ENCODE results near the gene ITGAD.

The ITGAD gene

GRCh38 chr16:31351246-31351941 is 41.7 kb upstream of the ITGAD start:
- ChIA-PET POLR2A (no interaction called here), CTCF (interaction anchor here (0.6 kb wide), 1 partner anchor 116 kb away, joined by 3 read pairs; no protein-coding TSS in a partner anchor)
- Histone ChIP-seq H3K27ac (ENCODE audit: extremely low read depth, low read depth, low read length) (no peak overlapping the region), H3K4me3 (ENCODE audit: low read depth, low read length) (no peak overlapping the region), H3K9me3 (ENCODE audit: control insufficient read depth, insufficient read depth, low read depth, low read length) (no peaks in the 10 kb centered on the region), H3K36me3 (ENCODE audit: control insufficient read depth in 2 of 2, insufficient read depth in 1 of 2, low read length in 2 of 2) (no peaks in the 10 kb centered on the region), H3K4me1 (ENCODE audit: control insufficient read depth, insufficient read depth, low read length) (no peaks in the 10 kb centered on the region)
- TF ChIP-seq ZNF561 (tag by site-specific recombination; IDR thresholded peaks at IDR 0.05; ENCODE audit: borderline replicate concordance): no peak
- TF ChIP-seq ZEB2 (tag by site-specific recombination; IDR thresholded peaks at IDR 0.05): no peak
- TF ChIP-seq ZNF791 (tag by site-specific recombination; IDR thresholded peaks at IDR 0.05): no peak
- TF ChIP-seq ZNF785 (tag by site-specific recombination; IDR thresholded peaks at IDR 0.05): no peak
- TF ChIP-seq ZNF184 (tag by site-specific recombination; IDR thresholded peaks at IDR 0.05): no peak
- no peak for TF ChIP-seq ZNF132 (tag by site-specific recombination; IDR thresholded peaks at IDR 0.05; ENCODE audit: borderline replicate concordance)
- no peak for TF ChIP-seq ZNF555 (tag by site-specific recombination; conservative IDR thresholded peaks at IDR 0.05)
- no peak for TF ChIP-seq MZF1 (tag by site-specific recombination; IDR thresholded peaks at IDR 0.05; ENCODE audit: borderline replicate concordance)
- no peak for TF ChIP-seq ZNF274 (IDR thresholded peaks at IDR 0.05; ENCODE audit: low read length)
- no peak for TF ChIP-seq ZNF274 (tag by site-specific recombination; IDR thresholded peaks at IDR 0.05; ENCODE audit: borderline replicate concordance)

DNA sequence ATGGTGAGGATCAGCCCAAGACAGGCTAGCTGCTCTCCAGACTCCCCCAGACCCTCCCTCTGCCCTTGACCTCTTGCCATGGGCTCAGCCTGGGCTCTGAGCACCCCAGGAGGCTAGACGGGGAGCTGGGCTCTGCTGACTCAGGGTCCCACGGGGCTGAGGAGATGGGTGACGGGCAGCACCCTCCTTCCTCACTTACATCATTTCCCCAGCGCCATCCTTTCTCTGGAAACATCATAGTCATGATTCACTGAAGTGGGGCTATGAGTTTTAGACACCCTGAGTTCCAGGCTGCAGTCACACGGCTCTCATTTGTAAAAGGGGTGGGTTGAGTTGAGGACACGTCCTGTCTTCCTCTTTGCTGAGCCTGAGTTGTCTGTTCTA is 41.2 kb upstream of the ITGAD start:
- POLR2A ChIA-PET: no interaction called here
- no peaks in the 10 kb centered on the region for H3K4me1 ChIP-seq (ENCODE audit: control insufficient read depth, insufficient read depth, low read length)

More for the DNA sequence above, 41.2 kb upstream of the ITGAD start:
- no peak overlapping the region for H3K27ac ChIP-seq (ENCODE audit: extremely low read depth, low read depth, low read length)
- H3K36me3 ChIP-seq (ENCODE audit: control insufficient read depth in 2 of 2, insufficient read depth in 1 of 2, low read length in 2 of 2): no peaks in the 10 kb centered on the region
- TF ChIP-seq KLF8 (tag by site-specific recombination; IDR thresholded peaks at IDR 0.05): no peak
- no peak for TF ChIP-seq ZNF791 (tag by site-specific recombination; IDR thresholded peaks at IDR 0.05)
- TF ChIP-seq ZFHX2 (tag by site-specific recombination; conservative IDR thresholded peaks at IDR 0.05): no peak
- TF ChIP-seq, protein P1, sequence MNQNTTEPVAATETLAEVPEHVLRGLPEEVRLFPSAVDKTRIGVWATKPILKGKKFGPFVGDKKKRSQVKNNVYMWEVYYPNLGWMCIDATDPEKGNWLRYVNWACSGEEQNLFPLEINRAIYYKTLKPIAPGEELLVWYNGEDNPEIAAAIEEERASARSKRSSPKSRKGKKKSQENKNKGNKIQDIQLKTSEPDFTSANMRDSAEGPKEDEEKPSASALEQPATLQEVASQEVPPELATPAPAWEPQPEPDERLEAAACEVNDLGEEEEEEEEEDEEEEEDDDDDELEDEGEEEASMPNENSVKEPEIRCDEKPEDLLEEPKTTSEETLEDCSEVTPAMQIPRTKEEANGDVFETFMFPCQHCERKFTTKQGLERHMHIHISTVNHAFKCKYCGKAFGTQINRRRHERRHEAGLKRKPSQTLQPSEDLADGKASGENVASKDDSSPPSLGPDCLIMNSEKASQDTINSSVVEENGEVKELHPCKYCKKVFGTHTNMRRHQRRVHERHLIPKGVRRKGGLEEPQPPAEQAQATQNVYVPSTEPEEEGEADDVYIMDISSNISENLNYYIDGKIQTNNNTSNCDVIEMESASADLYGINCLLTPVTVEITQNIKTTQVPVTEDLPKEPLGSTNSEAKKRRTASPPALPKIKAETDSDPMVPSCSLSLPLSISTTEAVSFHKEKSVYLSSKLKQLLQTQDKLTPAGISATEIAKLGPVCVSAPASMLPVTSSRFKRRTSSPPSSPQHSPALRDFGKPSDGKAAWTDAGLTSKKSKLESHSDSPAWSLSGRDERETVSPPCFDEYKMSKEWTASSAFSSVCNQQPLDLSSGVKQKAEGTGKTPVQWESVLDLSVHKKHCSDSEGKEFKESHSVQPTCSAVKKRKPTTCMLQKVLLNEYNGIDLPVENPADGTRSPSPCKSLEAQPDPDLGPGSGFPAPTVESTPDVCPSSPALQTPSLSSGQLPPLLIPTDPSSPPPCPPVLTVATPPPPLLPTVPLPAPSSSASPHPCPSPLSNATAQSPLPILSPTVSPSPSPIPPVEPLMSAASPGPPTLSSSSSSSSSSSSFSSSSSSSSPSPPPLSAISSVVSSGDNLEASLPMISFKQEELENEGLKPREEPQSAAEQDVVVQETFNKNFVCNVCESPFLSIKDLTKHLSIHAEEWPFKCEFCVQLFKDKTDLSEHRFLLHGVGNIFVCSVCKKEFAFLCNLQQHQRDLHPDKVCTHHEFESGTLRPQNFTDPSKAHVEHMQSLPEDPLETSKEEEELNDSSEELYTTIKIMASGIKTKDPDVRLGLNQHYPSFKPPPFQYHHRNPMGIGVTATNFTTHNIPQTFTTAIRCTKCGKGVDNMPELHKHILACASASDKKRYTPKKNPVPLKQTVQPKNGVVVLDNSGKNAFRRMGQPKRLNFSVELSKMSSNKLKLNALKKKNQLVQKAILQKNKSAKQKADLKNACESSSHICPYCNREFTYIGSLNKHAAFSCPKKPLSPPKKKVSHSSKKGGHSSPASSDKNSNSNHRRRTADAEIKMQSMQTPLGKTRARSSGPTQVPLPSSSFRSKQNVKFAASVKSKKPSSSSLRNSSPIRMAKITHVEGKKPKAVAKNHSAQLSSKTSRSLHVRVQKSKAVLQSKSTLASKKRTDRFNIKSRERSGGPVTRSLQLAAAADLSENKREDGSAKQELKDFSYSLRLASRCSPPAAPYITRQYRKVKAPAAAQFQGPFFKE (tag by site-specific recombination; IDR thresholded peaks at IDR 0.05; ENCODE audit: borderline replicate concordance): no peak
- TF ChIP-seq ZNF121 (tag by site-specific recombination; IDR thresholded peaks at IDR 0.05): no peak
- TF ChIP-seq ZNF132 (tag by site-specific recombination; IDR thresholded peaks at IDR 0.05; ENCODE audit: borderline replicate concordance): no peak
- no peak for TF ChIP-seq HOXD13 (CRISPR knock-in tag; IDR thresholded peaks at IDR 0.05; ENCODE audit: borderline replicate concordance)
- TF ChIP-seq RBAK (tag by site-specific recombination; IDR thresholded peaks at IDR 0.05): no peak
- no peak for TF ChIP-seq KLF9 (tag by site-specific recombination; IDR thresholded peaks at IDR 0.05; ENCODE audit: low read depth)
- TF ChIP-seq, protein P2, sequence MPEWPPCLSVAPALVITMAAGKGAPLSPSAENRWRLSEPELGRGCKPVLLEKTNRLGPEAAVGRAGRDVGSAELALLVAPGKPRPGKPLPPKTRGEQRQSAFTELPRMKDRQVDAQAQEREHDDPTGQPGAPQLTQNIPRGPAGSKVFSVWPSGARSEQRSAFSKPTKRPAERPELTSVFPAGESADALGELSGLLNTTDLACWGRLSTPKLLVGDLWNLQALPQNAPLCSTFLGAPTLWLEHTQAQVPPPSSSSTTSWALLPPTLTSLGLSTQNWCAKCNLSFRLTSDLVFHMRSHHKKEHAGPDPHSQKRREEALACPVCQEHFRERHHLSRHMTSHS (tag by site-specific recombination; IDR thresholded peaks at IDR 0.05): no peak
- TF ChIP-seq ZSCAN5A (tag by site-specific recombination; IDR thresholded peaks at IDR 0.05): no peak
- TF ChIP-seq ZNF221 (tag by site-specific recombination; IDR thresholded peaks at IDR 0.05; ENCODE audit: borderline replicate concordance): no peak
- H3K9me3 ChIP-seq (ENCODE audit: control insufficient read depth, insufficient read depth, low read depth, low read length): no peaks in the 10 kb centered on the region
- H3K4me3 ChIP-seq (ENCODE audit: low read depth, low read length): no peak overlapping the region
- CTCF ChIA-PET: no interaction called here
